Smooth muscle cell of the coronary artery (primary cell): ENCODE results near the gene PRR20E. TPM values are rescaled to one million over a fixed set of nuclear protein-coding genes. Genes with fewer than 3 reads are reported as not detected.

Source experiments
- total RNA-seq: library from RNA; depleted of rRNA; stranded (reverse); fragments of >200 nt; gene quantifications from 2 replicates; pipeline ENCODE4 v1.2.3, GENCODE V29; 2014; ENCODE audit warnings: low replicate concordance

The PRR20E gene
- total RNA-seq: not detected in 2 replicates

GRCh38 chr13:57166897-57167296 lies at the start of gene PRR20E:
TSS of gene PRR20E (plus strand) at chr13:57167197. CDS start at chr13:57167584, 387 bp downstream.

DNA sequence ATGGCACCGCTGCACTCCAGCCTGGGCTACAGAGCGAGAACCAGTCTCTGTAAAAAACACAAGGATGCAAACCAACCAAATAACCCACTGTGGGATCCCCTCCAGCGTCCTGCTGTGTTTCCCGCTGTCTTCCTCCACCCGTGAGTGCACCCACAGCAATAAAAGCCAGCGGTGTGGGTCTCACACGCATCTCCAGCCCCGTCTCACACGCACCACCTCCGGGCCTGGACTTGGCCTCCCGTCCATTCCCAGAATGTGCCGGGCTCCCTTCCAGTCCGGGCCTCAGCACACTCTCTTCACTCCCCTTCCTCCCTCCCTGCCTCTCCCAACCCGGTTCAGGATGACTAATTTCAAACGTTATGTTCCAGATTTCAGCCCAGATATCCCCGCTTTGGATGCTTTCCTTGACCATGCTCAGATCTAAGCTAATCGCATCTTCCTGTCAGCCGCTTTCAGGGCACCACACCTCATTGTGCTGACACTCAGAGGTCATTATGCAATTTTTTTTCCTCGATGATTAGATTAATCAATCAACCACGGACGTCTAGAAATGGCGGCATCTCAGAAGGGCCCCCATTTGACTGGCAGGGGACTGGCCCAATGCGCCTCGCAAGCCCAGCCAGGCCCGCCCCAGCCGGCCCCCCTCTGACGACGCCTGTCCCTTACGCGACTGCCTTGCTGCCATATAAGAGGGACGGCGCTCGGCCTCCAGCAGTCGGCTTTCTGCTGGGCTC lies 26.6 kb upstream of the PRR20E start, which contains the start of gene PRR20A:
Gene PRR20A (plus strand): TSS at position 684 of the 734 bp plus-strand sequence. CDS start 387 bp downstream, outside the sequence.

GRCh38 chr13:57147188-57147587 lies 19.8 kb upstream of the PRR20E start, which contains the start of gene PRR20B:
TSS of gene PRR20B (plus strand) at chr13:57147488. CDS start at chr13:57147875, 387 bp downstream.

DNA sequence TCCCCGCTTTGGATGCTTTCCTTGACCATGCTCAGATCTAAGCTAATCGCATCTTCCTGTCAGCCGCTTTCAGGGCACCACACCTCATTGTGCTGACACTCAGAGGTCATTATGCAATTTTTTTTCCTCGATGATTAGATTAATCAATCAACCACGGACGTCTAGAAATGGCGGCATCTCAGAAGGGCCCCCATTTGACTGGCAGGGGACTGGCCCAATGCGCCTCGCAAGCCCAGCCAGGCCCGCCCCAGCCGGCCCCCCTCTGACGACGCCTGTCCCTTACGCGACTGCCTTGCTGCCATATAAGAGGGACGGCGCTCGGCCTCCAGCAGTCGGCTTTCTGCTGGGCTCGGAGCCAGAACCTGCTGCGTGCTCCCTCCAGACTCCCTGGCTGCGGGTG lies 13.2 kb upstream of the PRR20E start, which contains the start of gene PRR20C:
Gene PRR20C (plus strand): TSS at position 301 of the 400 bp plus-strand sequence. CDS start 387 bp downstream, outside the sequence.

GRCh38 chr13:57160332-57160731 lies 6.7 kb upstream of the PRR20E start, which contains the start of gene PRR20D:
TSS of gene PRR20D (plus strand) at chr13:57160632. CDS start at chr13:57161019, 387 bp downstream.

Other genes with a start within 250 kb of the PRR20E start
- not detected in 2 replicates for gene PRR20A, start 26.3 kb upstream of the PRR20E start, total RNA-seq
- gene PRR20B, start 19.7 kb upstream of the PRR20E start, total RNA-seq: not detected in 2 replicates
- not detected in 2 replicates for gene PRR20C, start 13.1 kb upstream of the PRR20E start, total RNA-seq
- not detected in 2 replicates for gene PRR20D, start 6.6 kb upstream of the PRR20E start, total RNA-seq